Measurements from ENCODE around the gene MAN1C1.

GRCh38 chr1:25820247-25821111, 203.9 kb downstream of the MAN1C1 start:
- TF ChIP-seq CTCF (IDR thresholded peaks at IDR 0.05; ENCODE audit: poor library complexity, severe bottlenecking) (no peak), EZH2 (IDR thresholded peaks at IDR 0.05; ENCODE audit: borderline replicate concordance, insufficient read depth, low read length, poor library complexity, severe bottlenecking) (no peak), RAD21 (conservative IDR thresholded peaks at IDR 0.05) (peak; percentile 23), EP300 (conservative IDR thresholded peaks at IDR 0.05; ENCODE audit: poor library complexity, severe bottlenecking) (no peak), POLR2AphosphoS5 (IDR thresholded peaks at IDR 0.05) (peak; percentile 45), SMC3 (conservative IDR thresholded peaks at IDR 0.05; ENCODE audit: poor library complexity) (peak; percentile 20)
